CD4-positive, alpha-beta T cell treated with Interleukin-4 for 4 hours (primary cell): ENCODE data around the gene TMED7.

Source experiments
- DNase-seq: peaks from one replicate; pipeline ENCODE4 v3.0.0-alpha.2; 2020

Gene TMED7

GRCh38 chr5:115626445-115626823 lies 598 bp upstream of the TMED7 start:
- DNase-seq = no peak

GRCh38 chr5:115624994-115625393 lies 842 bp downstream of the TMED7 start:
- DNase-seq = no peak

GRCh38 chr5:115623658-115624057 lies 2.2 kb downstream of the TMED7 start:
- no peak for DNase-seq

GRCh38 chr5:115621365-115621900 lies 4.4 kb downstream of the TMED7 start:
- DNase-seq = no peak

GRCh38 chr5:115616892-115617291 lies 8.9 kb downstream of the TMED7 start:
- no peak for DNase-seq

GRCh38 chr5:115616472-115616871 lies 9.4 kb downstream of the TMED7 start:
- DNase-seq = no peak

- no peak for DNase-seq
Observed at GRCh38 chr5:115611873-115612272, 14.0 kb downstream of the TMED7 start.

- no peak for DNase-seq
Observed at GRCh38 chr5:115607935-115608334, 17.9 kb downstream of the TMED7 start.

GRCh38 chr5:115605436-115605835 lies 20.4 kb downstream of the TMED7 start:
- DNase-seq = no peak

GRCh38 chr5:115602591-115603125 lies 23.2 kb downstream of the TMED7 start:
- DNase-seq = no peak

GRCh38 chr5:115601701-115602590 lies 23.9 kb downstream of the TMED7 start, which contains the start of gene TICAM2:
Gene TICAM2 (minus strand): TSS chr5:115602479. CDS start chr5:115581256, 21,223 bp downstream.
- peak; percentile 40 for DNase-seq

- DNase-seq = no peak
Observed at GRCh38 chr5:115600766-115601165, 25.1 kb downstream of the TMED7 start.

GRCh38 chr5:115599924-115600323 lies 25.9 kb downstream of the TMED7 start:
- DNase-seq = no peak

GRCh38 chr5:115599502-115599901 lies 26.3 kb downstream of the TMED7 start:
- no peak for DNase-seq

- DNase-seq = no peak
Observed at GRCh38 chr5:115594128-115595047, 31.4 kb downstream of the TMED7 start.

- DNase-seq = no peak
Observed at GRCh38 chr5:115589043-115589442, 36.8 kb downstream of the TMED7 start.

- no peak for DNase-seq
Observed at GRCh38 chr5:115588640-115589039, 37.2 kb downstream of the TMED7 start.

GRCh38 chr5:115586525-115587146 lies 39.2 kb downstream of the TMED7 start:
- peak; percentile 31 for DNase-seq

GRCh38 chr5:115585265-115585664 lies 40.6 kb downstream of the TMED7 start:
- no peak for DNase-seq

GRCh38 chr5:115584501-115584900 lies 41.3 kb downstream of the TMED7 start:
- no peak for DNase-seq

- DNase-seq = no peak
Observed at GRCh38 chr5:115583474-115583873, 42.4 kb downstream of the TMED7 start.

GRCh38 chr5:115580941-115581340 lies 44.9 kb downstream of the TMED7 start:
- DNase-seq = no peak

GRCh38 chr5:115579747-115580173 lies 46.1 kb downstream of the TMED7 start:
- DNase-seq = no peak
